Left ventricle myocardium superior (tissue), 1 donor: ENCODE data around the gene ANKRD63. TPM values are rescaled to one million over a fixed set of nuclear protein-coding genes. Genes with fewer than 3 reads are reported as not detected.

Experiments
- ATAC-seq: fragments of 200-7000 bp; cut with Tn5 transposase; one replicate; pipeline ENCODE4 v1.9.1; 2020; ENCODE audit warnings: mild to moderate bottlenecking, moderate library complexity
- DNase-seq: peaks from one replicate; pipeline ENCODE4 v3.0.0-alpha.2; 2020
- intact Hi-C: fragments of 100-400 bp; cut with micrococcal nuclease; formaldehyde crosslinking; loops from one replicate; pipeline ENCODE4 v1.11.0; 2022
- total RNA-seq: library from RNA; stranded (reverse); fragmentation: NEBNext Ultra II Directional; extraction: Animal tissue kit (Norgen Biotek cat#: 25700); gene quantifications from one replicate; pipeline ENCODE4 v1.2.1, GENCODE V29; 2021
- donor health status: DM: no; HTN: yes; CAD: no; lungs with severe emphysema.

The ANKRD63 gene
- total RNA-seq, 1 donor from 2014 or later = 1.0 TPM

DNA sequence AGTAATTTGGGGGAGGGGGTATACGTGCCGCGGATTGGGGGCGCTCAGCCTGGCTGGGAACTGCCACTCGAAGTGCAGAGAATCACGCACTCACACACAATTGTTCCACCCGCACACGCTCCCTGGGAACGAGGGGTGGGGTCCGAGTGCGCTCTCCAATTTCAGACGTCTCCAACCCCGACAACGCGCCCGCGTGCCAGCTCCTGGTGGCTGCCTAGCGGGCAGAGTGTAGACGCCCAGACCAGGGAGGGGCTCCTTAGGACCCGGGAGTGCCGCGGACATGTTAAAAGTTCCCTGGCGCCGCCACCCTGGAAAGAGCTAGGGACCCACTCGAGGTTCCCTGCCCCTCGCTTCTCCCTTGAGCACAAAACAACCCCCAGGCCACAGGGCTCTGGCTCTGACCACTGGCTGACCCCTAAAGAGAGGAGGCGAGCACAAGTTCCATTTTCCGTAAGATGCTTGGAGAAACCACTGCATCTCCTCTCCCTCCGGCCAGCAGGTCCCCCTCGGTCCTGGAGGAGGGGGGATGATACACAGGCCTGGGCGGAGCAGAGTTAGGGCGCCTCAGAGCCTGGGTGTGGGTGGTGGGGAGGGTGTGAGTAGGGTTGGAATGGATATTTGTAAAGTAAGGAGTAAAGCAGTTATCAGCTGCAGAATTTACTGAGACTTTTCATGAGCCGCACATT, 894 bp upstream of the ANKRD63 start:
- DNase-seq = no peak
- no peak for ATAC-seq
- intact Hi-C loops = loop anchor here (10.0 kb wide), 1 partner anchor 141 kb away; no protein-coding TSS in a partner anchor

DNA sequence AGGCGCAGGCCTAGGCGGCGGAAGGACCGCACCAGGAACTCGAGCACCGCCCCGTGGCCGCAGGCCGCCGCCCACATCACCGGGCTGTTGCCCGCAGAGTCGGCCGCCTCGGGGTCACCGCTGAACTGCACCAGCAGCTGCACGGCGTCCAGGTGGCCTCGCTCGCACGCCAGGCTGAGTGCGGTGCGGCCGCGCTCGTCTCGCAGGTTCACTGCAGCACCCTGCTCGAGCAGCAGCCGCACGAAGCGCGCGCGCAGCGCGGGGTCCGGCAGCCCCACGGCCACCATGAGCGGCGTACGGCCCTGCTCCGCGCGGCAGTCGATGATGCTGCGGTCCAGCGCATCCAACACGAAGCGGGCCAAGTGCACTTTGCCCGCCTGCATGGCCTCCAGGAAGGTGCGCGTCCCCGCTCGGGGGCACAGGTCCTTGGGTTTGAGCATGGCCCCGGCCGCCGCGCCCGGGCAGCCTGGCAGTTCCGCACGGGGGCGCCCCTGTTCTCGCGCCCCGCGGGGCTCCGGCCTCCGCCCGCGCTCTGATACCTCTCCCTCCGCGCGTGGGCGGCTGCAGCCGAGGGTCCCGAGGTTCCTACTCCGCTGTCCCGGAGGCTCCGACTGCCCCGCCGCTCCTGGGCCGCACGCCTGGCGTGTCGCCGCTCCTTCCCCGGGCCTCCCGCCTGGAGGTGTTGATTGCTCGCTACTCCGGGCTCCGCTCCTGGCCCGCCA, 556 bp downstream of the ANKRD63 start:
- intact Hi-C loops = loop anchor here (10.0 kb wide), 1 partner anchor 142 kb away; no protein-coding TSS in a partner anchor
- peak; percentile 71 for DNase-seq
- peak; percentile 57 for ATAC-seq

DNA sequence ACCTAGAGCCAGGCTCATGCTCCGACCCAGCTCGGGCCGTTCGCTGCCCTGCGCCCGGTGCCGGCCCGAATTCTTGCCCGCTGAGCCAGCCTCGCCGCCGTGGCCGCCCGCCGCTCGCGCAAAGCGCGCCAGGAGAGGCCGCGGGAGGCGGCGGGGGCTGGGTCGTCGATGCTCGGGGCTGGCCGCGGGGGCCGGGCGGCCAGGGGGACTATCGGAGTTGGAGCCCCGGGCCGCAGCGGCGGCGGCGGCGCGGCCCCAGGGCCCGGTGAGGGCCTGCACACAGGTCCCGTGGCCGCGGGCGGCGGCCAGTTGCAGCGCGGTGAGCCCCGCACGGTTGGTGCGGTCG, 1.1 kb downstream of the ANKRD63 start:
- DNase-seq (no peak), ATAC-seq (no peak)
- intact Hi-C loops = loop anchor here (10.0 kb wide), 1 partner anchor 143 kb away; no protein-coding TSS in a partner anchor

DNA sequence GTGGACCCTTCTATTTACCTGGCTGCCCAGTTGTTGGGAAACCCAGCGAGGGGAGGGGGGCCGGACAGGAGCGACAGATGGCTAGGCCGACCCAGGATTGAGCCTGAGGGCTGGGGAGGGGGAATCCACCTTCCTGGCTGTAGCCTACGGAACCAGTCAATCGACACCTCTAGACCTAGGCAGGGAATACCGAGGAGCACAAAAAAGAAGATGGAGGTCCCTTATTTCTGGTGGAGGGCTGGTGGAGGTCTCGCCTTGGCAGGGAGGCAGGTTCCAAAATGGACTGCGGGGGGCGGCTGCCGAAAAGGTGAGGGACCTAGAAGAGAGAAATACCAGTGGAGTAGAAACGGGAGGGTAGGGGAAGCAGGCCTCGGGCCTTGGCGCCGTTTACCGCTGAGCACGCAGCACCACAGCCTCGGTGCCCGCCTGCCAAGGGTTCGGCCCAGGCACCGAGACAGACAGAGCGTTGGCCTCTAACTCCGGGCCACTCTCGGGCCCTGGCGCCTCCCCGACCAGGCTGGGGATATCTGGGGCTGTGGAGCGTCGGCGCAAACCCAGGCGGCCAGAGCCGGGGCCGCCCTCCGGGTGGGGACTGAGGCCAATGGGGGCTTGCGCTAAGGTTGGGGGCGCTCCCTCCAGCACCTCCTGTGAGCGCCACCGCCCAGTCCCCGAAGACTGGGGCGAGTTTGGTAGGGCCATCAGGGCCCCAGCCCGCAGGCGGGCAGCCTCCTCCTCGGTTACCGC, 1.6 kb downstream of the ANKRD63 start:
- intact Hi-C loops = loop anchor here (10.0 kb wide), 1 partner anchor 144 kb away; no protein-coding TSS in a partner anchor
- DNase-seq (no peak), ATAC-seq (no peak)

DNA sequence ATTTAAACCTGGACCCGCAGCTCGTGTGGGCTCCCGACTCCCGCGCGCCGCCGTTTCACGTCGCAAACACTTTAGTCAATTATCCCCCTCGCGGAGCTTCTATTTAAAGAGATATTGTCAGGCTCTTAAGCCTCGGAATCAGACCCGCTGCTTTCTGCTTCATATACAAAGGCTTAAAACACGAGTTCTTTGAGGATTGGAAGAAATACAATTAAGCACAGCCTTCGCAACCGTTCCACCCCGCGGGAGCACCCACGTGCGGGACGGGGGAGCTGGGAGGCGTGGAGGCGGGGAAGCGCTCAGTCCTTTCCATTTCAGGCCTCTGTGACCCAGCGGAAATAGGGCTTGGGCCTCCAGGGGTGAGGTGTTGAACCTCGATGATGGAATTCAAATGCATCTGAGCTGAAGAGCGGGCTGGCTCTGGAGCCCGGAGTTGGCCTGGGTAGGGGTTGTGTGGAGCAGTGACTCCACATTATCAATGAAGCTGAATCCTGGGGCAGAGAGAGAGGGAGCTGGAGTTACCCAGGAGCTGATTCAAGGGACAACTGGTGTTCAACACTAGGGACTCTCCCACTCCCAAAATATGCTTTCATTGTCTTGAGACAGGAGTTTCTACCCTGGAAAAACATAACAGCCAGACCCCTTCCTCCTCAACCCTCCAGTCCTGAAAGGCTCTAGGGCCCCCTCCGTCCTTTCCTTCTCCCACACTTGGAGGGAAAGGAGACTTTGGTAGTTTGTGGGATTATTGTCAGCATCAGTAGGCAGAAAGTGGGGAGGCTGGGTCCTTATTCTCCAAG, 2.4 kb downstream of the ANKRD63 start:
- intact Hi-C loops = loop anchor here (10.0 kb wide), 1 partner anchor 144 kb away; no protein-coding TSS in a partner anchor
- ATAC-seq = no peak
- DNase-seq = no peak

DNA sequence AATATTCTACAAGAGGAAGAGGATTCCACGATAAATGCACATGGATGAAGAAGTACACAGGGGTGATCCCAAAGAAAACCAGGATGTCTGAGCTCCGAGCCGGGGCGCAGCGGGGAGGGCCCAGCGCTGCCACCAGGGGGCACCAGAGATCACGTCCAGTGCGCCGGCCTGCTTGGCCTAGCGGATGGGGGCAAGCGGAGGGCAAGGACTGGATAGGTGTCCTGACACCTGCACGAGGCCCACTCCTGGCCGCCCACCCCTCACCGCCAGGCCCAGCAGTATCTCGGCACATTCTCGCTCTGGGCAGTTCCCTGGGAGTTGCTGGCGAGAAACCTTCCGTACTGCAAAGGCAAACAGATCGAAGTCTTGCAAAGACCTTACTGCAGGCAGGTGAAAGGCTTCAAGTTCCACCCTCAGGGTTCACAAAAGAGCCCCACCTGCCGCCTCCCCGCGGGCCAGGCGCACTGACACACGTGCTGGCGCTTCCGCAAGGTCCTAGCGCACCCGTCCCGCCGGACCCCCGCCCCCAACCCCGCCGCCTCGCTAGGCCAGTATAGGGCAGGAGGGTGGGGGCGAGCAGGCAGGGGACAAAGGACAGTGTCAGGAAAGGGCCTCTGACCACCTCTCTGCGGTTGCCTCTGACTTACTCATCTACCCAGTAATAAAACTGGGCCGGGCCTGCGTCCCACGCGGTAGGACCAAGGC, 3.3 kb downstream of the ANKRD63 start:
- peak; percentile 86 for DNase-seq
- intact Hi-C loops = loop anchor here (10.0 kb wide), 1 partner anchor 145 kb away; no protein-coding TSS in a partner anchor
- ATAC-seq = peak; percentile 67

DNA sequence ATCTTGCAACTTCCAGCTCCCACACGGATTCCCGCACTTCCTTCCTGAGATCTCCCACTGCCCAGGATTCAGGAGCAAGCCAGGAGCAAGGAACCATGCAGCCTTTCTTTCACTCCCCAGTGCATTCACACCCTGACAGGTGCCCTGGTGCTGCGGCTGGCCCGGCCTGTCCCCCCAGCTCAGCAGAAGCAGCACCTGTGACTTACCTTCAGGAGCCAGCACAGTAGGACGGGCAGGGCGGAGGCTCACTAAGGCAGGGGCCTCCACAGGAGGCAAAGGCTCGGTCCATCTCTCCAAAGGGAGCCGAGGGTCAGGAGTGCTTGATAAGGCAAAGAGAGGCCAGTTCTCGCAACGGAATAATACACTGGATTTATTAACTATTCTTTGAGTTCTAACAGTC, 4.8 kb downstream of the ANKRD63 start:
- DNase-seq (no peak), ATAC-seq (no peak)
- intact Hi-C loops = no loop called here

DNA sequence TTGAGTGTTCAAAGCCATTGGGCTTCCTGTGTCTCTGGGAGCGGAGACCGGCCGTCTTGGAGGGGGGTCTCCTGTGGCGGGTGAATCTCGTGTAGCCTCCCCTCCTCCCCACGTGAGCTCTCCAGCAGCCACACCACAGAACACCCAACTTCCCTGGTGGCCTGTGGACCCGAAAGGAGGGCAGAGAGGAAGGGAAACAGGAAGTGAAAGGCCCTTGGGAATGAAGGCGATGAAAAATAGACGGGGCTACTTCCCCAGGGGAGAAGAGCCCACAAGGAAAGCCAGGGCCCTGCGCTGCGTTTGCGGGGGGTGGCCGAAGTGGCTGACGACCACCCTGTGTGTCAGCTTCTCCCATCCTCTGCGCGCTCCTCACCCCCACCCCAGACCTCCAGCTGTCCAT, 5.4 kb downstream of the ANKRD63 start:
- no peak for ATAC-seq
- no peak for DNase-seq
- intact Hi-C loops = no loop called here

DNA sequence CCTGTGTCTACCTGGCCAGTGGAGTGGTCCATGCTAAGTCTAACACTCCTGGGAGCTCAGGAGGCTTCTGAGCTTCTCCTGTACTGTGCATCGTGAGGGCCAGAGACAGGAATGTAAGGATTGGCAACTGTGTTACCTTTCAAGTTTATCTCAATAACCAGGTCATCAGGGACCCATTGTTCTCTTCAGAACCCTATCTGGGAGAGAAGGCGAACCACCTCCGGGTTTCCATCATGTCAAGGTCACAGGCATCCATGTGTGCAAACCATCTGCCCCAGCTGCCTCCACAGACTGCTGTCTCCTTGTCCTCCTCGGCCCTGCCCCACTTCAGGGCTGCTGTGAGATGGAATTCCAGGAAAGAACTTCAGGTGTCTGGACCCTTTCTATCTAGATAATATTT, 5.9 kb downstream of the ANKRD63 start:
- DNase-seq = no peak
- intact Hi-C loops = no loop called here
- ATAC-seq = no peak

DNA sequence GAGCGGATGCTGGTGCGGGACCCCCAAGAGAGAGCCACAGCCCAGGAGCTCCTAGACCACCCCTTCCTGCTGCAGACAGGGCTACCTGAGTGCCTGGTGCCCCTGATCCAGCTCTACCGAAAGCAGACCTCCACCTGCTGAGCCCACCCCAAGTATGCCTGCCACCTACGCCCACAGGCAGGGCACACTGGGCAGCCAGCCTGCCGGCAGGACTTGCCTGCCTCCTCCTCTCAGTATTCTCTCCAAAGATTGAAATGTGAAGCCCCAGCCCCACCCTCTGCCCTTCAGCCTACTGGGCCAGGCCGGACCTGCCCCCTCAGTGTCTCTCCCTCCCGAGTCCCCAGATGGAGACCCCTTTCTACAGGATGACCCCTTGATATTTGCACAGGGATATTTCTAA, 6.9 kb downstream of the ANKRD63 start:
- intact Hi-C loops = loop anchor here (2.0 kb wide), 1 partner anchor 59 kb away; no protein-coding TSS in a partner anchor
- DNase-seq (no peak), ATAC-seq (no peak)

DNA sequence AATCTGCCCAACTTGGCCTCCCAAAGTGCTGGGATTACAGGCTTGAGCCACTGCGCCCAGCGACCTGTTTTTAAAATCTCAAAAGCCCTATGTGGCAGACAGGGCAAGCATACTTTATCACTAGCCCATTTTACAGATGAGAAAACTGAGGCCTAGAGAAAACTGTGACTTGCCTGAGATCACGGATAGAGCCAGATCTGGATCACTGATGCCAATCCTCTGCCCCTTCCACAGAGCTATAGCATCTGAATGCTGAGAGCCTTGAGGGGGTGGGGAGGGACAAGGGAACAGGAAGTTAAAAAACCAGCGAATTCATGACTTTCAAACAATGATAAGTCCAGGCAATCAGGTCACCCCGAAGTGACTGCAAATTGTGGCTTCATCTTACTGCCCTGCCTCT, 7.3 kb downstream of the ANKRD63 start:
- intact Hi-C loops = loop anchor here (2.0 kb wide), 1 partner anchor 59 kb away; no protein-coding TSS in a partner anchor
- DNase-seq (no peak), ATAC-seq (no peak)

DNA sequence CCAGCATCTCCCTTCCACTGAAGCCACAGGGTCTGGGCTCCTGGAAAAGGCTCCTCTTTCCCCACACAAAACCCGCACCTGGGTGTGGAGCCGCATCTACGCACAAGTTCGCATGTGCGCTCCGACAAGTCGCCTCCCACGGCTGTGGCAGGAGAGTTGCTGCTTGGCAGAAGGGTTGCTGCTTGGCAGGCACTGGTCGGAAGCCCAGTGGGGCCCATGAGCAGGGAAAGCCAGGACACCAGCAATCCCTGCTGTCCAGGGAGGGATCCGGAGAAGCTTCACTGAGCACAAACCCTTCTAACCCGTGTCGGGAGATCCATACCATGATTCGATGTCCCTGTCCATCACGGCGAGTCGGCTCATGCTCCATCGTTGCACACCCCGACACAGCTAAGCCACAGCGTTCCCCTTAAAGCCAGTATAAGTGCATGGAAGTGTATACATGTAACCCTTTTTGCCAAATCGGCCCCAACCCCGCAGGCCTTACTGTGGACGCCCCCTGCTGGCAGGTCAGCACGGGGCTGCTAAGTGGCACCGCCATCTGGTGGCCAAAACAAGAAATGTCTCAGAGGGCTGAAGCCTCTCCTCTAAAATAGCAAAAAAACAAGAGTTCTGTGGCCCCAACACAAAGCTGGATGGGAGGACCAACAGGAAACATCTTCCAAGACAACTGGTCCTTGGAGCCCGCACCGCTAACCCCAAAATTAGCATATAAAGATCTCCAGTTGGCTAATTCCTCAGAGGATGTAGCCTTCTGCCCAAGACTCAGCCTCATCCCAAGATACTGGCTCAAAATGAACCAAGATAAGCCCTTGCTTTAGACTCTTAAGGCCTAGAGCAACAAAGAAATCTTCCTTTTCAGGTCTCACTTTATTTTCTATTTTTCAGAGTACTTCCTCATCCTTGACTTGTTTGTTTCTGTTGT, 8.3 kb downstream of the ANKRD63 start:
- intact Hi-C loops = loop anchor here (2.0 kb wide), 1 partner anchor 58 kb away; no protein-coding TSS in a partner anchor
- peak; percentile 89 for DNase-seq
- peak; percentile 55 for ATAC-seq

DNA sequence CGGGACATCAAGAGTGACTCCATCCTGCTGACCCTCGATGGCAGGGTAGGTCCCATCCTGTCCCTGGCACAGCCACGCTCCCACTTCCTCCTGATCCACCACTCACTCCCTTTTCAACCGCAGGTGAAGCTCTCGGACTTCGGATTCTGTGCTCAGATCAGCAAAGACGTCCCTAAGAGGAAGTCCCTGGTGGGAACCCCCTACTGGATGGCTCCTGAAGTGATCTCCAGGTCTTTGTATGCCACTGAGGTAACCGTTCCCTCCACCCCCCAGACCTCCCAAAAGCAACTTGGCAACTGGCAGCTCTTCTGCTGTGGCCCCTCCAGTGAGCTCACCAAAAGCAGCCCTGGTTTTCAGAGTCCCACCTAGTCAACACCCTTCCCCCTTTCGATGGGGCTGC, 9.4 kb downstream of the ANKRD63 start:
- ATAC-seq = no peak
- intact Hi-C loops = no loop called here
- no peak for DNase-seq

DNA sequence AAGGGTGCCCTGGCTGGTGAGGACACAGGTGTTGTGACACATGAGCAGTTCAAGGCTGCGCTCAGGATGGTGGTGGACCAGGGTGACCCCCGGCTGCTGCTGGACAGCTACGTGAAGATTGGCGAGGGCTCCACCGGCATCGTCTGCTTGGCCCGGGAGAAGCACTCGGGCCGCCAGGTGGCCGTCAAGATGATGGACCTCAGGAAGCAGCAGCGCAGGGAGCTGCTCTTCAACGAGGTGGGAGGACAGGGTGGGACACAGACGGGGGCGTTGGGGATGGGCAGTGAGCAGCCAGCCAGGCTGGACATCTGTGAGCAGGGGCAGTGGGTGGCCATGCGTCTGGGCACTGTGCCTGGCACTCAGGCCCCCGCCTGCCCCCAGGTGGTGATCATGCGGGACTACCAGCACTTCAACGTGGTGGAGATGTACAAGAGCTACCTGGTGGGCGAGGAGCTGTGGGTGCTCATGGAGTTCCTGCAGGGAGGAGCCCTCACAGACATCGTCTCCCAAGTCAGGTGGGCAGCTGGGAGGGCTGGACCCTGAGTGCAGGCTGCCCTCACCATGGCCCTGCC, 10.3 kb downstream of the ANKRD63 start:
- no peak for DNase-seq
- ATAC-seq = no peak
- intact Hi-C loops = no loop called here

DNA sequence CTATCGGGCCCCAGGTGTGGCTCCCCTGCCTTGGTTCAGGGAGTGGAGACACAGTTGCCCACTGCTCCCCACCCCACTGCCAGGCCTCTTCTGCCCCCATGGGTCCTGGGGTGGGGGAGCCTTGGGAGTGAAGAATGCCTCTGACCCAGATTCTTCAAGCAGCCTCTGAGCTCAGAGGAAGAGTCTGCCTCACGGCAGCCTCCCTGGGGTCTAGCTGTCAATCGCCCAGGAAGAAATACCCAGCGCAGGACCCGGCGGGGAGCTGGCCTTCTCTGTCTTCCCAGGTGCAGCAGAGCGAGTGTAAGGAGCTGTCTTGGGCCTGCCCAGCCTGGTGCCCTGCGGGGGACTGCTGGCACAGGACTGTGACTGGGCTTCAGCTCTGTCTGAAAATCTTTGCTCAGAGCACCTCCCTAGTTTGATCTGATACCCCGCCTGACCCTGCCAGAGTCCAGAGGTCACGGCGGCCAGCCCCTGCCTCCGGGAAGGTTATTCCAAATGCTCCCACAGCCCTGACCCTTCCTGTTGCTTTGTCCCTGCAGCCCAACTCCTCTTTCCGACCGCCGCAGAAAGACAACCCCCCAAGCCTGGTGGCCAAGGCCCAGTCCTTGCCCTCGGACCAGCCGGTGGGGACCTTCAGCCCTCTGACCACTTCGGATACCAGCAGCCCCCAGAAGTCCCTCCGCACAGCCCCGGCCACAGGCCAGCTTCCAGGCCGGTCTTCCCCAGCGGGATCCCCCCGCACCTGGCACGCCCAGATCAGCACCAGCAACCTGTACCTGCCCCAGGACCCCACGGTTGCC, 11.0 kb downstream of the ANKRD63 start:
- ATAC-seq = no peak
- intact Hi-C loops = no loop called here
- DNase-seq = no peak

DNA sequence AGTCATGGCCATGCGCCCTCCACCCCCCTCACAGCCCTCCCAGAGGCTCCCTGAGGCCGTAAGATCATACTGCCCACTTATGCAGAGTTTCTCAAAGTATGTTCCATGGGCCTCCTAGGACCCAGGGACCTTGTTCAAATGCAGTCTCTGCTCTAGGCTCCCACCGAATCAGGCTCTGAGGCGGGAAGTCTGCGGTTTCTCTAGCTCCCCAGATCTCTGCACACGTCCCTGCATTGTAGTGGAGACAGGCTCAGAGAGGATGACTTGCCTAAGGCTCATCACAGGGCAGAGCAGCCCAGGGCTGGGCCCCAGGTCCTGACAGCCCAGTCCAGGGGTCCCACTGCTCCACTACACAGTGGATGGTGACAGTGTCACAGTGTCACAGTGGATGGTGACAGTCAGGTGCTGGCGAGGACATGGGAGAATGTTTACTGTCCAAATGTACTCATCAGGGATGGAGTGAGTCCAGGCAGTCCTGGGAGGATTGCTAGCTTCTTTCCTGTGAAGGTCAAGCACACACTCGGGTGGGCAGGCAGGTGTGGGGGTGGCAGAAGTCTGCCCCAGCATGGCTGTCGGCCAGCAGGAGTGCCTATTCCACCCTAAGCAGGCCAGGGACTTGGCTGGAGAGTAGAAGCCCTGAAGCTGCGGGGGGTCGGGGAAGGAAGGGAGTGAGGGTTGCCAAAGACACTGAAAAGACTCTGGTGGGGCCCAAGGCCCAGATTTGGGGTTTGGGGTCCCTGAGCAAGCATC, 12.4 kb downstream of the ANKRD63 start:
- intact Hi-C loops = no loop called here
- no peak for ATAC-seq
- DNase-seq = no peak
